ENCODE measurements around the gene CTCF. TPM values are rescaled to one million over a fixed set of nuclear protein-coding genes. Genes with fewer than 3 reads are reported as not detected.

Gene CTCF
- total RNA-seq, 1 donor, result 35.3 TPM

GRCh38 chr16:67648764-67649407, 86.6 kb downstream of the CTCF start:
- DNase-seq (ENCODE audit: low read depth in 2 of 3, low spot score in 2 of 3), result no peak

- no peak for DNase-seq (ENCODE audit: low read depth in 2 of 3, low spot score in 2 of 3)
Measured at GRCh38 chr16:67649494-67649931, 87.2 kb downstream of the CTCF start.

GRCh38 chr16:67650023-67650422, 87.7 kb downstream of the CTCF start:
- DNase-seq (ENCODE audit: low read depth in 2 of 3, low spot score in 2 of 3), result no peak

- no peak for DNase-seq (ENCODE audit: low read depth in 2 of 3, low spot score in 2 of 3)
Measured at GRCh38 chr16:67651039-67651438, 88.7 kb downstream of the CTCF start.

- DNase-seq (ENCODE audit: low read depth in 2 of 3, low spot score in 2 of 3), result no peak
Measured at GRCh38 chr16:67651847-67652246, 89.5 kb downstream of the CTCF start.

GRCh38 chr16:67652578-67653127, 90.3 kb downstream of the CTCF start:
- no peak for DNase-seq (ENCODE audit: low read depth in 2 of 3, low spot score in 2 of 3)

GRCh38 chr16:67653128-67653788, 90.9 kb downstream of the CTCF start:
- no peak for DNase-seq (ENCODE audit: low read depth in 2 of 3, low spot score in 2 of 3)

GRCh38 chr16:67653789-67654402, 91.6 kb downstream of the CTCF start:
- no peak for DNase-seq (ENCODE audit: low read depth in 2 of 3, low spot score in 2 of 3)

GRCh38 chr16:67654403-67654911, 92.1 kb downstream of the CTCF start:
- DNase-seq (ENCODE audit: low read depth in 2 of 3, low spot score in 2 of 3), result no peak

- no peak for DNase-seq (ENCODE audit: low read depth in 2 of 3, low spot score in 2 of 3)
Measured at GRCh38 chr16:67655363-67655762, 93.0 kb downstream of the CTCF start.

- DNase-seq (ENCODE audit: low read depth in 2 of 3, low spot score in 2 of 3), result no peak
Measured at GRCh38 chr16:67656344-67657016, 94.2 kb downstream of the CTCF start.

- no peak for DNase-seq (ENCODE audit: low read depth in 2 of 3, low spot score in 2 of 3)
Measured at GRCh38 chr16:67657017-67657608, 94.8 kb downstream of the CTCF start.

- DNase-seq (ENCODE audit: low read depth in 2 of 3, low spot score in 2 of 3), result no peak
Measured at GRCh38 chr16:67657751-67658518, 95.6 kb downstream of the CTCF start.

GRCh38 chr16:67658849-67659674, 96.7 kb downstream of the CTCF start:
- no peak for DNase-seq (ENCODE audit: low read depth in 2 of 3, low spot score in 2 of 3)

GRCh38 chr16:67659675-67660563, 97.6 kb downstream of the CTCF start, which contains the start of gene ACD:
ACD (minus strand) TSS chr16:67660260; CDS start chr16:67660220, 40 bp downstream.
- DNase-seq (ENCODE audit: low read depth in 2 of 3, low spot score in 2 of 3), result peak; percentile 88 to 95 (median 93)

GRCh38 chr16:67660564-67661028, 98.3 kb downstream of the CTCF start, which contains the start of gene PARD6A:
PARD6A (plus strand) TSS chr16:67660960; CDS start chr16:67661039, 79 bp downstream.
- peak; percentile 88 to 98 (median 97) for DNase-seq (ENCODE audit: low read depth in 2 of 3, low spot score in 2 of 3)

- DNase-seq (ENCODE audit: low read depth in 2 of 3, low spot score in 2 of 3), result peak in 1 of 3 donors; percentile 51
Measured at GRCh38 chr16:67661101-67661761, 98.9 kb downstream of the CTCF start.
